Osteocyte (in vitro differentiated cells): ENCODE measurements around the gene TM4SF18. TPM values are rescaled to one million over a fixed set of nuclear protein-coding genes. Genes with fewer than 3 reads are reported as not detected.

Source experiments
- DNase-seq: peaks from one replicate; pipeline ENCODE4 v3.0.0; 2021; ENCODE audit warnings: mixed read lengths; ENCODE audit not compliant: unreplicated experiment; ENCODE audit errors: extremely low spot score
- H3K27ac Mint-ChIP-seq: one replicate; pipeline ENCODE4 v1.8.0; 2021; ENCODE audit warnings: mild to moderate bottlenecking, mixed read lengths; ENCODE audit not compliant: unreplicated experiment
- H3K27me3 Mint-ChIP-seq: one replicate; pipeline ENCODE4 v1.8.0; 2021; ENCODE audit warnings: mixed read lengths; ENCODE audit not compliant: unreplicated experiment
- H3K36me3 Mint-ChIP-seq: one replicate; pipeline ENCODE4 v1.8.0; 2021; ENCODE audit warnings: mixed read lengths; ENCODE audit not compliant: unreplicated experiment
- H3K4me1 Mint-ChIP-seq: one replicate; pipeline ENCODE4 v1.8.0; 2021; ENCODE audit warnings: mixed read lengths; ENCODE audit not compliant: unreplicated experiment
- H3K4me3 Mint-ChIP-seq: one replicate; pipeline ENCODE4 v1.8.0; 2021; ENCODE audit warnings: mild to moderate bottlenecking, moderate library complexity, mixed read lengths; ENCODE audit not compliant: unreplicated experiment
- H3K9me3 Mint-ChIP-seq: one replicate; pipeline ENCODE4 v1.8.0; 2021; ENCODE audit warnings: mixed read lengths; ENCODE audit not compliant: unreplicated experiment
- CTCF ChIP-seq: fragments of 200-600 bp; sonication (generic); IDR thresholded peaks from 2 replicates; pipeline ENCODE4 v1.5.0; 2021; ENCODE audit warnings: antibody characterized with exemption, mild to moderate bottlenecking, moderate library complexity
- total RNA-seq: library from RNA; stranded (reverse); gene quantifications from 2 replicates; pipeline ENCODE4 v1.2.1, GENCODE V29; 2021

TM4SF18 gene
- total RNA-seq, 1 donor from 2014 or later = 2.2 TPM

GRCh38 chr3:149371001-149371722 is 37.7 kb upstream of the TM4SF18 start:
- no peak for DNase-seq
- H3K27ac Mint-ChIP-seq = peak overlapping the region; percentile 47
- no peak overlapping the region for H3K4me3 Mint-ChIP-seq
- H3K4me1 Mint-ChIP-seq = peaks cover 62% of the 10 kb centered on the region
- H3K27me3 Mint-ChIP-seq = no peaks in the 10 kb centered on the region
- H3K36me3 Mint-ChIP-seq = peaks cover 32% of the 10 kb centered on the region
- no peaks in the 10 kb centered on the region for H3K9me3 Mint-ChIP-seq
- TF ChIP-seq CTCF = no peak

GRCh38 chr3:149369991-149370866 is 36.8 kb upstream of the TM4SF18 start:
- Mint-ChIP-seq H3K27ac (peak overlapping the region; percentile 47), H3K36me3 (peaks cover 32% of the 10 kb centered on the region), H3K9me3 (no peaks in the 10 kb centered on the region), H3K27me3 (no peaks in the 10 kb centered on the region), H3K4me3 (no peak overlapping the region), H3K4me1 (peaks cover 52% of the 10 kb centered on the region)
- no peak for DNase-seq
- no peak for TF ChIP-seq CTCF

GRCh38 chr3:149368674-149369497 is 35.5 kb upstream of the TM4SF18 start:
- DNase-seq = no peak
- H3K36me3 Mint-ChIP-seq = peaks cover 25% of the 10 kb centered on the region
- TF ChIP-seq CTCF = no peak
- H3K4me1 Mint-ChIP-seq = peaks cover 44% of the 10 kb centered on the region
- H3K27me3 Mint-ChIP-seq = no peaks in the 10 kb centered on the region
- no peak overlapping the region for H3K4me3 Mint-ChIP-seq
- H3K9me3 Mint-ChIP-seq = no peaks in the 10 kb centered on the region
- peak overlapping the region; percentile 23 for H3K27ac Mint-ChIP-seq

GRCh38 chr3:149368201-149368673 is 34.8 kb upstream of the TM4SF18 start:
- no peaks in the 10 kb centered on the region for H3K9me3 Mint-ChIP-seq
- DNase-seq = no peak
- H3K4me3 Mint-ChIP-seq = no peak overlapping the region
- H3K36me3 Mint-ChIP-seq = peaks cover 19% of the 10 kb centered on the region
- no peaks in the 10 kb centered on the region for H3K27me3 Mint-ChIP-seq
- no peak for TF ChIP-seq CTCF
- peaks cover 38% of the 10 kb centered on the region for H3K4me1 Mint-ChIP-seq
- peak overlapping the region; percentile 23 for H3K27ac Mint-ChIP-seq
